Thoracic aorta (tissue), 2 donors: ENCODE data around the gene TMEM37. TPM values are rescaled to one million over a fixed set of nuclear protein-coding genes. Genes with fewer than 3 reads are reported as not detected.

Experiments used
- ATAC-seq: fragments of 150-250 bp; one replicate; pipeline ENCODE4 v1.8.0; 2017; ENCODE audit warnings: low read depth; ENCODE audit not compliant: insufficient number of reproducible peaks, low FRiP score
- DNase-seq: peaks from one replicate; pipeline ENCODE4 v3.0.0-alpha.2; 2020; ENCODE audit warnings: low spot score
- H3K27ac ChIP-seq, 2 donors: fragments of 200-600 bp; sonication (generic); 1 replicate in 1 of 2; 2 replicates in 1 of 2; pipeline ENCODE4 v1.5.1; 2016; ENCODE audit warnings: mild to moderate bottlenecking in 2 of 2, moderate library complexity in 2 of 2
- H3K27me3 ChIP-seq: fragments of 200-600 bp; sonication (generic); replicated peaks from 2 replicates; pipeline ENCODE4 v1.6.0; 2016; ENCODE audit warnings: mild to moderate bottlenecking; ENCODE audit not compliant: insufficient read depth
- H3K36me3 ChIP-seq: fragments of 200-600 bp; sonication (generic); one replicate; pipeline ENCODE4 v1.5.1; 2016
- H3K4me1 ChIP-seq, 2 donors: fragments of 200-600 bp; sonication (generic); 1 replicate in 1 of 2; 2 replicates in 1 of 2; pipeline versions ENCODE4 v1.5.1 to v1.6.0; 2016; ENCODE audit warnings: low read depth in 2 of 2, mild to moderate bottlenecking in 1 of 2; ENCODE audit not compliant: control insufficient read depth in 1 of 2
- H3K4me3 ChIP-seq: fragments of 200-600 bp; sonication (generic); 2 replicates; pipeline ENCODE4 v1.5.1; 2016; ENCODE audit warnings: mild to moderate bottlenecking
- H3K9me3 ChIP-seq: fragments of 200-600 bp; sonication (generic); 2 replicates; pipeline ENCODE4 v1.5.1; 2016
- total RNA-seq, 2 donors: library from RNA; depleted of rRNA; stranded (reverse); fragments of >200 nt; gene quantifications; one replicate each; pipeline versions ENCODE4 v1.1.0 to v1.2.3, GENCODE V29; 2016
- TF ChIP-seq, protein P1 (sequence below): fragments of 200-600 bp; sonication (generic); IDR thresholded peaks from one replicate; pipeline ENCODE4 v1.5.1; 2019; ENCODE audit warnings: antibody characterized with exemption

The TMEM37 gene
- total RNA-seq = 10 to 100 TPM in 1 of 2 donors, 1 to 10 TPM in 1; 4.9 to 12.3 TPM

DNA sequence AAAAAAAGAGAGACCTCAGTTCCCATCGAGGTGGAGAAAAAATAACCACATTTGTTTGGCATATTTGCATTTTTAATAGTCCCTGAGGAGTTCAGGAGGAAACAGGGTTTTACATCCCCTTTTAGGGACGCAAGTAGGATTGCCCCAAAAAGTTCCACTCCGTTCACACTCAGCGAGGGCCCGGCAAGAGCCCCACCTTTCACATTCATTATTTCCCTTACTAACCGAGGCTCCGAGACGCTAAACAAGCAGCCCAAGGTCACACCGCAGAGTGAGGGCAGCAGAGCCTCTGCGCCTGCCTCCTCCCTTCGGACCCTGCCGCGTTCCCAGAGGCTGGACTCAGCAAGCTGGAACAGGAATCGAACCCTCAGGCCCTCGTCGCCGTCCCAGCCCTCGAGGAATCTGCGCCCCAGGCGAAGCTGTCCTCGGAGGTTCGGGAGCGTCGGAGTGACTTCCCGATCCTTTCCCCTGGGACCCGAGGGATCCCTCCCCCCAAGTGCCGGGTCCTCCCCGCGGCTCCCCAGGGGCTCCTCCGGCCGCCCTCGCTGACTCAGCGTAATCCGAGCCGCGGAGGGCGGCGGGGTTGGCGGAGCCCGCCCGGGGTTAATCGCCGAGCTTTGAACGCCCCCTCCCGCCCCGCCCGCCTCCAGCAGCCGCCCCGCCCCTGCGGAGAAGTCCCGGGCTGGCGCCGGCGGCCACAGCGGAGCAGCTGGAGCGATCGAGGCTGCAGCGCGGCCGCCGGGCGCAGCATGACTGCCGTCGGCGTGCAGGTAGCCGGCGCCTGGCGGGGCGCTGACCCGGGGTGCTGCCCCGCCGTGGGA is at the start of gene TMEM37:
Gene TMEM37, plus strand, starts transcription at position 700 of the 821 bp plus-strand sequence. Its CDS starts 50 bp downstream, at position 750.
- no peak for DNase-seq
- peak within 1 kb of the TSS; percentile 80 for H3K4me3 ChIP-seq
- peak within 1 kb of the TSS; percentile 18 to 27 for H3K27ac ChIP-seq
- TF ChIP-seq, protein P1, sequence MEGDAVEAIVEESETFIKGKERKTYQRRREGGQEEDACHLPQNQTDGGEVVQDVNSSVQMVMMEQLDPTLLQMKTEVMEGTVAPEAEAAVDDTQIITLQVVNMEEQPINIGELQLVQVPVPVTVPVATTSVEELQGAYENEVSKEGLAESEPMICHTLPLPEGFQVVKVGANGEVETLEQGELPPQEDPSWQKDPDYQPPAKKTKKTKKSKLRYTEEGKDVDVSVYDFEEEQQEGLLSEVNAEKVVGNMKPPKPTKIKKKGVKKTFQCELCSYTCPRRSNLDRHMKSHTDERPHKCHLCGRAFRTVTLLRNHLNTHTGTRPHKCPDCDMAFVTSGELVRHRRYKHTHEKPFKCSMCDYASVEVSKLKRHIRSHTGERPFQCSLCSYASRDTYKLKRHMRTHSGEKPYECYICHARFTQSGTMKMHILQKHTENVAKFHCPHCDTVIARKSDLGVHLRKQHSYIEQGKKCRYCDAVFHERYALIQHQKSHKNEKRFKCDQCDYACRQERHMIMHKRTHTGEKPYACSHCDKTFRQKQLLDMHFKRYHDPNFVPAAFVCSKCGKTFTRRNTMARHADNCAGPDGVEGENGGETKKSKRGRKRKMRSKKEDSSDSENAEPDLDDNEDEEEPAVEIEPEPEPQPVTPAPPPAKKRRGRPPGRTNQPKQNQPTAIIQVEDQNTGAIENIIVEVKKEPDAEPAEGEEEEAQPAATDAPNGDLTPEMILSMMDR = no peak
- H3K36me3 ChIP-seq = no peaks in the 10 kb centered on the region
- H3K9me3 ChIP-seq = no peaks in the 10 kb centered on the region
- peaks cover 3 to 25% of the 10 kb centered on the region in 2 donors for H3K4me1 ChIP-seq
- peak; percentile 58 for ATAC-seq
- H3K27me3 ChIP-seq = no peaks in the 10 kb centered on the region

- H3K27ac ChIP-seq = no peak overlapping the region
- H3K4me1 ChIP-seq = peaks cover 3 to 5% of the 10 kb centered on the region in 2 donors
- no peak for DNase-seq
These were observed 48.1 kb upstream of the TMEM37 start for GRCh38 chr2:119383410-119384140.

GRCh38 chr2:119384971-119385370 is 46.7 kb upstream of the TMEM37 start:
- DNase-seq (no peak), ATAC-seq (no peak)
- Histone ChIP-seq H3K9me3 (no peaks in the 10 kb centered on the region), H3K4me1 (peaks cover 3 to 5% of the 10 kb centered on the region in 2 donors), H3K27ac (no peak overlapping the region), H3K36me3 (no peaks in the 10 kb centered on the region), H3K27me3 (no peaks in the 10 kb centered on the region), H3K4me3 (no peak overlapping the region)
- TF ChIP-seq, protein P1 = no peak

More at GRCh38 chr2:119383410-119384140, 48.1 kb upstream of the TMEM37 start:
- Histone ChIP-seq H3K36me3 (no peaks in the 10 kb centered on the region), H3K4me3 (no peak overlapping the region), H3K9me3 (no peaks in the 10 kb centered on the region), H3K27me3 (no peaks in the 10 kb centered on the region)
- TF ChIP-seq, protein P1 = no peak
- no peak for ATAC-seq

GRCh38 chr2:119385466-119385865 is 46.2 kb upstream of the TMEM37 start:
- Histone ChIP-seq H3K4me1 (peaks cover 3 to 5% of the 10 kb centered on the region in 2 donors), H3K27me3 (no peaks in the 10 kb centered on the region), H3K36me3 (no peaks in the 10 kb centered on the region), H3K9me3 (no peaks in the 10 kb centered on the region), H3K27ac (no peak overlapping the region), H3K4me3 (no peak overlapping the region)
- TF ChIP-seq, protein P1 = no peak
- DNase-seq = no peak
- no peak for ATAC-seq
